Endothelial cell of hepatic sinusoid (primary cell): ENCODE measurements around the gene PNPO.
"Not testable (repeated sequence)": the region's sequence is repeated elsewhere in the genome, so short reads cannot be mapped to it uniquely, and the experiment has no call there.

Experiments used
- in situ Hi-C: cut with HindIII; loops from 2 replicates; pipeline ENCODE4 v1.10.0; 2017; ENCODE audit warnings: low sequenced_read_pairs

Gene PNPO

DNA sequence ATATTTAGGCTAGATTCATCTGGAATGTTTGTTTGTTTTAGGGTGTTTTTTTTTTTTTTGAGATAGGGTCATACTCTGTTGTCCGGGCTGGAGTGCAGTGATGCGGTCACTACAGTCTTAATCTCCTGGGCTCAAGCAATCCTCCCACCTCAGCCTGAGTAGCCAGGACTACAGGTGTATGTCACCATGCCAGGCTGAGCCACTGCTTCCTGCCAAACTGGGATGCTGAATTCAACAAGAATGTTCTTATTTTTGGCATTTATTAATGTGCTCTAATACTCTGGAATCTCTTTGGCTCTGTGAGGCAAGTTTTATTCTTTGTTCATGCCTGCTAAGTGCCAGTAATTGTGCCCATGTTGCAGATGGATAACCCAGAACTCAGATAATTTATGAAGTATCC lies 23.8 kb upstream of the PNPO start:
- in situ Hi-C loops = no loop called here

DNA sequence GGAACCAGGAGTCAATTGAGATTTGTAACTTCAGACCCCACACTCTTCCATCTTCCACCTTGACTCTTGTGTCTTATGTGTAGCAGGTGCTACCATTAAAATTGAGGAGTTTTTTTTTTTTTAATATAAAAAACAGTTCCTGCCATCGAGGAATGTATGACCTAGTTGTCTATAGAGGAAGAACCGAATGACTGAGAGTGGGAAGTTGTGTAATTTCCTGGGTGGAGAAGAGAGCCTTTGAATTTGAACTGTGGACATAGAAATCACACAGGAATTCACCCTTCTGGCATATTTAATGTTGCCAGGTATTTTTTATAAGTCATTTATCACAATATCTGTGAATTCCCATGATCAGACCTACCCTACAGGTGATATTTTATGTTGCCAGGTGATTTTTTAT lies 23.4 kb upstream of the PNPO start:
- in situ Hi-C loops = no loop called here

DNA sequence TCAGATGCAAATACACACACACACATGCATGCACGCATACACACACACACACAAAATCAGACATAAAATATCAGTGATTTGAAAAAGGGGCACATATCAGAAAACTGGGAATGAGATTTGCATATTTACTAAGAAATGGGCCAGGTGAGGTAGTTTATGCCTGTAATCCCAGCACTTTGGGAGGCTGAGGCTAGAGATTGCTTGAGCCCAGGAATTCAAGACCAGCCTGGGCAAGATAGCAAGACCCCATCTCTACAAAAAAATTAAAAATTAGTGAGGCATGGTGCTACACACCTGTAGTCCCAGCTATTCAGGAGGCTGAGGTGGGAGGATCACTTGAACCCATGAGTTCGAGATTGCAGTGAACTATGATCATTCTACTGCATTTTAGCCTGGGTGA lies 22.4 kb upstream of the PNPO start:
- in situ Hi-C loops = no loop called here

DNA sequence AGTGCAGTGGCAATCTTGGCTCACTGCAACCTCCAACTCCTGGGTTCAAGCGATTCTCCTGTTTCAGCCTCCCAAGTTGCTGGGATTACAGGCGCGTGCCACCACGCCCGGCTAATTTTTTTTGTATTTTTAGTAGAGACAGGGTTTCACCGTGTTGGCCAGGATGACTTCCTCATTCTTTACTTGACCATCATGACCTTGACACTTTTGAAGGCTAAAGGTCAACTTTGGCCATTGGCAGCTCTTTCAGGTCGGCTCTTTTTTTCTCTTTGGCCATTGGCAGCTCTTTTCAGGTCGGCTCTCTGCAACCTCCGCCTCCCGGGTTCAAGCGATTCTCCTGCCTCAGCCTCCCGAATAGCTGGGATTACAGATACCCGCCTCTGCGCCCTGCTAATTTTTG lies 21.5 kb upstream of the PNPO start:
- in situ Hi-C loops = not testable (repeated sequence)

DNA sequence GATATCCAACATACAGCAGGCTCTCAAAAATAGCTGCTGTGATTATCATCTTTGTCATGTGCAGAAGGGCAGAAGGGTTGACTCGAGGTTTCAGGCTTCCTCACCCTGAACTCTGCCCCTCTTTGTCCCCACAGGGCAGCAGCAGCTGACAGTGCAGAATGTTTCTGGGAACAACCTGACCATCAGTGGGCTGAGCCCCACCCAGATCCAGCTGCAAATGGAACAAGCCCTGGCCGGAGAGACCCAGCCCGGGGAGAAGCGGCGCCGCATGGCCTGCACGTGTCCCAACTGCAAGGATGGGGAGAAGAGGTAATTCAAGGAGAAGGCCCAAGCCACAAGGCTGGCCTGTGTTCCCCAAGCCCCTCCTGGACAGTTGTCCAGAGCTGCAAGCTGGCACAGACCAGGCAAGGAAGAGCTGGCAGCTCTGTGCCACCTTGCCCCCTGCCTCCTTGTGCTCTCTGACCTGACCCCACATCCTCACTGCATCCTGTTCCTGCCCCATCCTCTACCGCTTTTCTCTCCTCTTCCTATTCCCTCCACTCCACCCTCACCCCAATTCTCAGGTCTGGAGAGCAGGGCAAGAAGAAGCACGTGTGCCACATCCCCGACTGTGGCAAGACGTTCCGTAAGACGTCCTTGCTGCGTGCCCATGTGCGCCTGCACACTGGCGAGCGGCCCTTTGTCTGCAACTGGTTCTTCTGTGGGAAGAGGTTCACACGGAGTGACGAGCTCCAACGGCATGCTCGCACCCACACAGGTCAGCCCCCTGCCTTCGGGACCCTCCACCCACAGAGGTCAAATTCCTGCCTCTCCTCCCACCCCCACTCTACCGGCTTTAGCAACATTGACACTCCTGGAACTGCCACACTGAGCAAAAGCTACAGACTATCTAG lies 16.3 kb upstream of the PNPO start:
- in situ Hi-C loops = no loop called here

DNA sequence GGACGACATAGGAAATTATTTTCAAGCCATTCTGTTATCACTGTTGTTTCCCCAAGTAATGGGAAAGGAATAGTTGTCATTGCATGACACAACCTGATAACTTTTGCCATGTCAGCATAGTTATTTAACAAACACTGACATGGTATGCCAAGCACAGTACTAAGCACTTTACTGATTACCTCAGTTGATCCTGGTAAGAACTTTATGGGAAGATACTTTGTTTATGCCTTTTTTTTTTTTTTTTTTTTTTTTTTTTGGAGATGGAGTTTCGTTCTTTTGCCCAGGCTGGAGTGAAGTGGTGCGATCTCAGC lies 15.7 kb upstream of the PNPO start:
- in situ Hi-C loops = no loop called here

DNA sequence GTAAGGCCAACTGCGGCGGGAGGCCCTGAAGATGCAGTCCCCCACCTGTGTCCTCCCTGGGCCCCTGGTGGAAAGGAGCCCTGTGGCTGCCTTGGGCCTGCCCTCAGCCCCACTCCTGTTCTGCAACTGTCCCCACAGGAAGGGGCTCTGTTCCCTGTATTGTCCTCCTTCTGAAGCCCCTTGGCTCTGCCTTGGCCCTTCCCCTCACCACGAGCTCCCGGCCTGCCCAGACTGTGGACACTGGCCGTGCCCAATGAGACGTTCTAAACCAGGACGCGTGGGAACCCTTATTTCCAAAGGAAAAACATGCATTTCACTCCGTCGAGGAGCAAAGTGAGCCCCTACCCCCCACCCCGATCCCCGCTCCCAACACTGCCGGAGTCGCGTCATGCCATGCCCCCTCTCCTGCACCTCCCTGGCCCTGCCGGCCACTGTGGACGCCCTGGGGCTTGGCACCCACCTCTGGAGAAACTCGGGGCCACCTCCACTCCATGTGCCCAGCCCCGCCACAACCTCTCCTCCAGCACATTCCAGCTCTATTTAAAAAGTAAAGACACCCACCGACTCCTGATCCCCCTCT lies 13.5 kb upstream of the PNPO start:
- in situ Hi-C loops = no loop called here

DNA sequence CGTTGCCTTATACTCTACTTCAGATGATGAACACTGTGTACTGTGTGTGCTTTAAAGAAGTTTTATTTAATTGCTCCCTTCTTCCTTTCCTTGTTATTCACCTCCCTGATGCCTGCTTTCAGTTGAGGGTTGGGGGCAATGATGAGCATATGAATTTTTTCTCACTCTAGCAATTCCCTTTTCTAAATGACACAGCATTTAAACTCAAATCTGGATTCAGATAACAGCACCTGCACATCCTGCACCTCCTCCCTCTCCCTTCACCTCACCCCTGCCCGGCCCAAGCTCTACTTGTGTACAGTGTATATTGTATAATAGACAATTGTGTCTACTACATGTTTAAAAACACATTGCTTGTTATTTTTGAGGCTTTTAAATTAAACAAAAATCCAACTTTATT lies 13.0 kb upstream of the PNPO start:
- in situ Hi-C loops = no loop called here

DNA sequence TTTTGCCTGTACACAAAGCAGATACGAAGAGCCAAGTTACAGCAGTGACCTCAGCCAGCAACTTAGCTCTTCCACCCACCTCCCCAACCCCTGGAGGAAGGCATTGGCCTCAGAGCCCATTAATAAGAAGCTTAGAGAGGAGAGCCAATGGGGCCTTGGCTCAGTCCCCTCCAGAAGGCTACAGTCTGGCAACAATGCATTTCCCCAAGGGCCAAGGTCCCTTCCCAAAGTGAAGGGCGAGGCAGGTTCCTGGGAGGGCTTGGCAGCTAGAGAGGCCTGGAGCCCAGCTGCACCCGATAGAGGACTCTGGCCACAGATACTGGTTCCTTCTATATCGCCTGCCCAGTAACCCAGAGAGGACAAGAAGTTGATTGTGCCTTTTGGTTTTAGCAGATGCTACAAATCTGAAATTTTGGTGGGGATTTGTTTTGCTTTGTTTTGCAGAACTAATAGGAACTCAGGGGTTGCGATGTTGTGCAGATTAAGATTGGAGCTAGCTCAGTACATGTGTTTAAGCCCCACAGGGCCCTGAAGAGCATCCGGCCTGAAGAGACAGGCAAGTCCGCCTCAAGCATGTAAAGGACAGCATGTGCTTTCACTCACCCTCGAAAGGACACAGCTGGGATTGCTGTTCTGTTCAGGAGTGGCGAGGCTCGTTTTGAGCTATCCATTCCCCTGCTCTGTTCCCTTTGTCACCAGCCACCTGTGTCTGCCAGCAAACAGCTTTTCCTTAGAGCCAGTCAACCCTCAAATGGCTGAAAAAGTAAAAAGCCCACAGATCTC lies 12.0 kb upstream of the PNPO start:
- in situ Hi-C loops = no loop called here

DNA sequence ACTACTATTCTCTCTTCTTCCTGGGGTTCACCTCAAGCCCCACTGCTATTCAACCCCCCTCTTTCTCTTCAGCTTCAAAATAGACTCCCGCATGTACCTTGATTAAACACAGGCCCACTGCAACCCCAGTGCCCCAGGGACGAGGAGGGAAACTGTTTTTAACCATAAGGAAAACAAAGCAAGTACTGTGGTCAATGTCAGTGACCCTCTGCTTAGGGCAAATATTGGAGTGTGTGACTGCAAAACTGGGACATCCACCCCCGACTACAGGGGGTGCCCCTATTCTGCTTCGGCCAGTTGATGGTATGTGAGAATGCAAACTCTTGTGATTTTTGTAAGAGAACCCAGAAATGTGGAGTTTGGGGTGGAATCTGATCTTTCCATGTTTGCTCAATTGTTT lies 9.5 kb upstream of the PNPO start:
- in situ Hi-C loops = no loop called here

DNA sequence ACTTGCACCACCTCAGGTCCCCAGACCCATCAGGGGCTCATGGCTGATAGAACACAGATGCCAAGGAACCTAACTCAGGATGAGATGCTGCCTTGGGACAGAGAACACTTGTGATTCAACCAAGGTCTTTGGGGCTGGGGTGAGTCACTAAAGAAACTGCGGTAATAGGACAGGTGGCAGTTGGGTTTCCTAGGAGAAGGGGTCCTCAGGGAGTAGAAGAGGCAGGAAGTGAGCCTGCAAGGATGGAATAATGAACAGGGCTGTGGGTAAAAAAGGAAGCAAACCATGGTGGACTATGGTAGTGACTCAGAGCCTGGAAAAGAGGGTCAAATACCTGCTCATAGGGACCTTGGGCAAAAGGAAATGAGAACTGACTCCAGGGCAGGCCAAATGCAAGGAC lies 6.5 kb upstream of the PNPO start:
- in situ Hi-C loops = no loop called here

DNA sequence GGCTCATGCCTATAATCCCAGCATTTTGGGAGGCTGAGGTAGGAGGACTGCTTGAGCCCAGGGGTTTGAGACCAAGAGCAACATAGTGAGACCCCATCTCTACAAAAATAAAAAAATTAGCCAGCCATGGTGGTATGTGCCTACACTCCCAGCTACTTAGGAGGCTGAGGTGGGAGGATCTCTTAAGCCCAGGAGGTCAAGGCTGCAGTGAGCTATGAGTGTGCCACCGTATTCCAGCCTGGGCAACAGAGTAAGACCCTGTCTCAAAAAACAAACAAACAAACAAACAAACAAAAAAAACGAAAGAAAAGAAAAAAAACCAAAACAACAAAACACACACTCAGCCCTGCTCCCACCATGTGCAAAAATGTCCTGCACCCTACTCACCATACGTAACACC lies 5.9 kb upstream of the PNPO start:
- in situ Hi-C loops = not testable (repeated sequence)

DNA sequence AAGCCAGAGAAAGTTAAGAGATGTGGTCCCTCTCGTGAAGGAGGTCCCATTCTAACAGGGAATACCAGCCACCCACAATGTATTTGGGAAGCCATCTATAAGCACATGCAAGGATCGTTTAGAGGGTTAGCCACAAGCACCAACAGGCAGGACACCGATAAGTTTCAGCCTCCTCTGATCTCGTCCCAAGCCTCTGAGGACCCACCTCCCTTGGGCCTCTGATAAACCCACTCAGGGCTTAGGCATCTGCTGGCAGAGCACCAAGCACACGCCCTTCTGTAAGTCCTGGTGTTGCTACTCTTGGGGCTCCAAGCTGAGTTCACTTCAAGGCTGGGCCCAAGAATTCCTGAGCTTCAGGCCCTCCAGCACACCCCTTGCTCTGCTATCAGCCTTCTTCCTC lies 5.4 kb upstream of the PNPO start:
- in situ Hi-C loops = no loop called here

DNA sequence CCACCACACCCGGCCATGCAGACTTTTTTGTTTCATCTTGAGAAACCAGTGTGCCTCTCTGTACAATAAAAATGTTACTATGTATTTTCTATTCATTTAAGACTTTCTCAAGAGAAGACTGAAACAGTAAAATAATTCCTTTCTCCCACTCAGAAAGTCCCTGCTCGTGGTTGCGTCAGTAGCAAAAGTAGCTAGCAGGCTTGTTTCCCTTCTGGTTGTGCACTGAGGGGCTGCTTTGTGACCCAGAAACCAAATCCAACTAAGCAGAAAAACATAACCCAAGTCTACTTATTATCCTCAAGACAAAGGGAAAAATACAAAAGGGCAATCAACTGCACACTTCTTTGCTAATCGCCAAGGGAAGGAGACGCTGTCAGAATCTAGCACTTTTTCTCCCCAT lies 3.4 kb upstream of the PNPO start:
- in situ Hi-C loops = no loop called here

DNA sequence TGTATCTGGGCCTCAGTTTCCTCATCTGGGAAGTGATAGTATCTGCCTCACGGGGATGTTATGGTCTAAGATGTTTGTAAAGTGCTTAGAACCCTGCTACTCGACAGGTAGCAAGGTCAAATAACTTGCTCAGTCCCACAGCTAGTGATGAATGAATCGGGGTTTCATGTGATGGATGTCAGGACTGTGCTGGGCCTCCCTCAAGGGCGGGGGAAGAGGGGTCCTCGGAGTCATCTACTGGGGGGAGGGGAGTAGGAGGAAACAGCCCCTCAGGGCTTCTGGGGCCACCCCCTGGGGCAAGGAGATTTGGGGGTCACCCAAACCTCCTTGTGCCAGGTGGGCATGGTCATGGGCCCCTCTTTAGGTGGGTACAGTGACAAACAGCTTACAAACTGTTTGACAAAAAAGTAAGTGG lies 732 bp downstream of the PNPO start:
- in situ Hi-C loops = loop anchor here (5.0 kb wide), 2 partner anchors 50 to 80 kb away; no protein-coding TSS in a partner anchor

DNA sequence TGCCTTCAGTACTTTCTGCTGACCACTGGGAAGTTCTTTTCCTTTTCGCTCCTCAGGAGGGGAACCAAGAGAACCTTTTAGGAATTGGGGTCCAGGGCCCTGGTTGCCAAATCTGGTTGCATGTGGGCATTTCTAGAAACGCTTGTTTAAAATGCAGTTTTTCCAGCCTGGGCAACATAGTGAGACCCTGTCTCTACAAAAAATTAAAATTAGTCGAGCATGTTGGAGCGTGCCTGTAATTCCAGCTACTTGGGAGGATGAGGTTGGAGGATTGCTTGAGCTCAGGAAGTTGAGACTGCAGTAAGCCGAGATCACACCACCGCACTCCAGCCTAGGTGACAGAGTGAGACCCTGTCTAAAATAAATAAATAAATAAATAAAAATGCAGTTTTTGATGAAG lies 1.2 kb downstream of the PNPO start:
- in situ Hi-C loops = loop anchor here (5.0 kb wide), 2 partner anchors 50 to 80 kb away; no protein-coding TSS in a partner anchor

DNA sequence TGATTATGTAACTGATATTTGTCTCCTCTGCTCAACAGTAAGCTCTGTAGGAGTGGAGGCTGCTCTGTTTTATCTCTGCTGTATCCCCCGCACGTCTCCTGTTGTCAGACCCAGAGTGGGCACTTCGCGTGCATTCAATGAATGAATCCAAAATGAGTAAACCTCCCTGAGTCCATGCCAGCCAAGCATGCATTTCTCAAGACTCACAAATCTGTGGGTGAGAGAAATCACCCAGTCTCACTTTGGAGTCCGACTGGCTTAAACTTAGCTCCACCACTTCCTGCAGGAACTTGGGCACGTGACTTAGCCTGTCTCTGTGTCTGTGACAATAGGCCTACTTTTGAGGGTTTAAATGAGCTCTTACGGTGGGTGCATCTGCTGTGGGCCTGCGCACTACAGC lies 3.7 kb downstream of the PNPO start:
- in situ Hi-C loops = no loop called here

DNA sequence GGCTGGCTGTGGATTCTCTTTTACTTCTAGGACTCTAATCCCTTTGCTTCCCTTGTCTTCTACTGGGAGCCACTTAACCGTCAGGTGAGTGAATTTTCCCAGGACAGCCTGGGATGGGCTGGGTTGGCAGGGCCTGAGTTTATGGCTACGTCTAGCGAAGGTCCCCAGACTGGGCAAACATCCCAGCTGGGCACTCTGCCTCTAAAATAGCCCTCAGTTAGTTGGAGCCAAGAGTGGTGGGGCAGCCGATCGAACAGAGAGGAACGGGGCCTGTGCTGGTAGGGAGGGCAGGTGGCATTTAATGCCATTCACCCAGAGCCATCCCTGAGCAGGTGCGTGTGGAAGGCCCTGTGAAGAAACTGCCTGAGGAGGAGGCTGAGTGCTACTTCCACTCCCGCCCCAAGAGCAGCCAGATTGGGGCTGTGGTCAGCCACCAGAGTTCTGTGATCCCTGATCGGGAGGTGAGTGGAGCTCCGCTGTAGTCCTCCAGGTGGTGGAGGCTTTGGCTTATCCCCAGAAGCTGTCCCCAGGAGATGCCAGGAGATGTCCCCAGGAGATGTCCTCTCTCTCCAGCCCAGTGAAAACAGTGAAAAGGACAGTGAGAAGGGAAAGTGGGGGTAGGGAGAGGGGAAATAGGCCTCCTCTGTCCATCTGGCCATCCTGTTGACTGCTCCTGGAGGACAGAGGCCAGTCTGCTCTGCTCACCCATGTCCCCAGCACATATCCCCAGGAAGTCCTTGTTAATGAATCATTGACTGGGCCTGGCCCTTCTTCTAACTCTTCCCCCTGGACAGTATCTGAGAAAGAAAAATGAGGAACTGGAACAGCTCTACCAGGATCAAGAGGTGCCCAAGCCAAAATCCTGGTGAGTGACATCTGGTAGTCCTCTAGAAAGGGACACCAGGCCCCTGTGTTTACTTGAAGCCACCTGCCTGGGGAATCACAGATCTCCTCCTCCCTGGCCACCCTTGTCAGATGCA lies 4.4 kb downstream of the PNPO start:
- in situ Hi-C loops = no loop called here

DNA sequence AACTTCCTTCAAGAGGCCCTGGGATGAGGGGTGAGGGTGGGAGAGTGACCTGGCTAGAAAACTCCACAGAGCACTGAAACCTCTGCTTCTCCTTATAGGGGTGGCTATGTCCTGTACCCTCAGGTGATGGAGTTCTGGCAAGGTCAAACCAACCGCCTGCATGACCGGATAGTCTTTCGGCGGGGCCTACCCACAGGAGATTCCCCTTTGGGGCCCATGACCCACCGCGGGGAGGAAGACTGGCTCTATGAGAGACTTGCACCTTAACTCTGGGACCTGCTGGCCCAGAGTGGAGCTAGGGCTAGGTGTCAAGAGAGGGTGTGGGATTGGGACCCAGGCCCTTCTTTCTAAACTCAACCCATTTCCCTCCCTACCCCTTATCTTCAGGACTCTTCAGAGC lies 5.1 kb downstream of the PNPO start:
- in situ Hi-C loops = no loop called here

DNA sequence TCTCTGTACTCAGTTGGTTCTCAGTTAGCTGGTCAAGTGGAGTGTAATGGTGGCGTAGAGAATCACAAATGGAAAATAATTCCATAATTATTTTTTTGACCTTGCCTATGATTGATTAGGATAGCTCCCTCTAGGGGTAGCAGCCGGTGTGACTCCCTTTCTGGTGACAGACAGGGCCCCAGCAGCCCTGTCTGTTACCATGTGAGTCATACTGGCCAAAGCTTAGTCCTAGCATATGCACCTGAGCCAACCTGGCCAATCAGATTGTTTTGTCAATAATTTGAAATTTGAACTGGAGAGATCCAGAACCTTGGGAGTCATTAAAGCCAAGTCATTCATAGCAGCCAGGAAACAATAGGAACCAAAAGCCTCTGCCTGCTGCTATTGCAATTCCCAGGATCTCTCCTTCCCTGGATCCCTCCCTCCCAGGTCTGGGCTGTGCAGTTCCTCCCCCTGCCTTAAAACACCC lies 5.6 kb downstream of the PNPO start:
- in situ Hi-C loops = no loop called here
